DOHH2 (cell line): ENCODE results near the gene TTC8.

Experiments used
- H3F3A ChIP-seq: fragments of 200-600 bp; sonication (generic), shearing (Covaris generic); 2 replicates; pipeline ENCODE4 v1.6.0; 2016; ENCODE audit warnings: antibody characterized with exemption, mild to moderate bottlenecking; ENCODE audit not compliant: control insufficient read depth, insufficient read depth
- H3K27ac ChIP-seq: fragments of 200-600 bp; sonication (generic); 2 replicates; pipeline ENCODE4 v1.5.1; 2014; ENCODE audit warnings: low read depth, mild to moderate bottlenecking, low read length, moderate library complexity
- H3K27me3 ChIP-seq: fragments of 200-600 bp; sonication (generic); 2 replicates; pipeline ENCODE4 v1.6.1; 2014; ENCODE audit warnings: mild to moderate bottlenecking, low read length, mixed read lengths; ENCODE audit not compliant: control insufficient read depth
- H3K36me3 ChIP-seq: fragments of 200-600 bp; sonication (generic); 2 replicates; pipeline ENCODE4 v1.6.1; 2014; ENCODE audit warnings: mild to moderate bottlenecking, low read length, moderate library complexity, mixed read lengths; ENCODE audit not compliant: control insufficient read depth
- H3K4me1 ChIP-seq: fragments of 200-600 bp; sonication (generic); 2 replicates; pipeline ENCODE4 v1.6.1; 2014; ENCODE audit warnings: mild to moderate bottlenecking, low read length, mixed read lengths; ENCODE audit not compliant: control insufficient read depth
- H3K4me2 ChIP-seq: fragments of 200-600 bp; sonication (generic); 2 replicates; pipeline ENCODE4 v1.6.0; 2014; ENCODE audit warnings: mild to moderate bottlenecking, low read length, moderate library complexity
- H3K4me3 ChIP-seq: fragments of 200-600 bp; sonication (generic); 2 replicates; pipeline ENCODE4 v1.5.1; 2014; ENCODE audit warnings: mild to moderate bottlenecking, low read length, mixed read lengths
- H3K79me2 ChIP-seq: fragments of 200-600 bp; sonication (generic); 2 replicates; pipeline ENCODE4 v1.6.1; 2014; ENCODE audit warnings: mild to moderate bottlenecking, low read length, mixed read lengths; ENCODE audit not compliant: control insufficient read depth
- H3K9me2 ChIP-seq: fragments of 200-600 bp; sonication (generic); replicated peaks from 2 replicates; pipeline ENCODE4 v1.6.1; 2014; ENCODE audit warnings: mild to moderate bottlenecking, low read length, mixed read lengths; ENCODE audit not compliant: control insufficient read depth
- H3K9me3 ChIP-seq: fragments of 200-600 bp; sonication (generic); 2 replicates; pipeline ENCODE4 v1.6.1; 2014; ENCODE audit warnings: antibody characterized with exemption, low read length, mixed read lengths; ENCODE audit not compliant: control insufficient read depth, insufficient read depth
- H4K20me1 ChIP-seq: fragments of 200-600 bp; sonication (generic); 2 replicates; pipeline ENCODE4 v1.6.0; 2014; ENCODE audit warnings: low read depth, mild to moderate bottlenecking, antibody characterized with exemption, low read length, moderate library complexity; ENCODE audit not compliant: control insufficient read depth, insufficient read depth
- EZH2phosphoT487 ChIP-seq: fragments of 200-600 bp; sonication (generic); IDR thresholded peaks from 2 replicates; pipeline ENCODE4 v1.6.1; 2017; ENCODE audit warnings: borderline replicate concordance, mild to moderate bottlenecking, antibody characterized with exemption, low read length, moderate library complexity, mixed read lengths
- TF ChIP-seq, protein P1 (sequence below): fragments of 200-600 bp; sonication (generic); IDR thresholded peaks from one replicate; pipeline ENCODE4 v1.5.1; 2014; ENCODE audit warnings: antibody characterized with exemption, mild to moderate bottlenecking, low read depth, low read length; ENCODE audit not compliant: poor library complexity, severe bottlenecking

The TTC8 gene

DNA sequence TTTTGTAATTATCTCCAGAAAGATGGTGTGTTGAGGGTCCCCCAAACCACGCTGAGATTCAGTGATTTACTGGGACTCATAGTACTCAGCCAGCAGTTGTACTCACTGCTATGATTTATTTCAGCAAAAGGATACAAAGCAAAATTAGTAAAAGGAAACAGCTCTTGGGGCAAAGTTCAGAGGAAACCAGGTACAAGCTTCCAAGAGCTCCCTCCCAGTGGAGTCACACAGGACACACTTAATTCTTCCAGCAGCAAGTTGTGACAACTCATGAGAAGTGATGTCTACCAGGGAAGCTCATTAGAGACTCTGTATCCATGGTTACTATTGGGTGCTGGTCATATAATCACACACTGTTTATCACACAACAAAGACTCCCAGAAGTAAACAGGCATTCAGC is 38.7 kb downstream of the TTC8 start:
- Histone ChIP-seq H3K9me2 (no peaks in the 10 kb centered on the region), H3K79me2 (no peaks in the 10 kb centered on the region), H3K27ac (no peak overlapping the region)

DNA sequence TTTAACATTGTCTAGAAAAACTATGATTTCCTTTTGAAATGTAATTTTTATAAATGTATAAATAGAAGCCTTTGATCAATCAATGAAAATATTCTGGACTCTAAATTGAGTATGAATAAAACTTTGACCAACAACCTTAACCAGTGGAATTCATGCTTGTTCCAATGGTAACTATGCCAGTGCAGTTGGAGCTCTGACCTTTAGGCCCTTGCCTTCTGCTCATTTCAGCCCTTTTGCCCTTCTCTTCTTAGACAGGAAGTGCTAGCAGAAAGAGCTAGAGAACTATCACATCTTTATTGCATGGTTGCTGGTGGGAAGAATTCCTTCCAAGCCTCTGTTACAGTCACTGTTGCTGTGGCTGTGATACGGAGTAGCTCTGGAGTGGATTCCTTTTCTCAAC is 39.7 kb downstream of the TTC8 start:
- Histone ChIP-seq H3K36me3 (no peaks in the 10 kb centered on the region), H3F3A (no peaks in the 10 kb centered on the region), H3K79me2 (no peaks in the 10 kb centered on the region), H3K27me3 (no peaks in the 10 kb centered on the region), H3K27ac (no peak overlapping the region), H4K20me1 (no peaks in the 10 kb centered on the region), H3K9me3 (no peaks in the 10 kb centered on the region), H3K4me3 (no peak overlapping the region), H3K4me1 (peaks cover 4% of the 10 kb centered on the region; the same call in 1 of the 2 replicates), H3K4me2 (no peak overlapping the region), H3K9me2 (no peaks in the 10 kb centered on the region)
- TF ChIP-seq EZH2phosphoT487, result no peak
- TF ChIP-seq, protein P1, sequence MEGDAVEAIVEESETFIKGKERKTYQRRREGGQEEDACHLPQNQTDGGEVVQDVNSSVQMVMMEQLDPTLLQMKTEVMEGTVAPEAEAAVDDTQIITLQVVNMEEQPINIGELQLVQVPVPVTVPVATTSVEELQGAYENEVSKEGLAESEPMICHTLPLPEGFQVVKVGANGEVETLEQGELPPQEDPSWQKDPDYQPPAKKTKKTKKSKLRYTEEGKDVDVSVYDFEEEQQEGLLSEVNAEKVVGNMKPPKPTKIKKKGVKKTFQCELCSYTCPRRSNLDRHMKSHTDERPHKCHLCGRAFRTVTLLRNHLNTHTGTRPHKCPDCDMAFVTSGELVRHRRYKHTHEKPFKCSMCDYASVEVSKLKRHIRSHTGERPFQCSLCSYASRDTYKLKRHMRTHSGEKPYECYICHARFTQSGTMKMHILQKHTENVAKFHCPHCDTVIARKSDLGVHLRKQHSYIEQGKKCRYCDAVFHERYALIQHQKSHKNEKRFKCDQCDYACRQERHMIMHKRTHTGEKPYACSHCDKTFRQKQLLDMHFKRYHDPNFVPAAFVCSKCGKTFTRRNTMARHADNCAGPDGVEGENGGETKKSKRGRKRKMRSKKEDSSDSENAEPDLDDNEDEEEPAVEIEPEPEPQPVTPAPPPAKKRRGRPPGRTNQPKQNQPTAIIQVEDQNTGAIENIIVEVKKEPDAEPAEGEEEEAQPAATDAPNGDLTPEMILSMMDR, result no peak

More for the DNA sequence above, 38.7 kb downstream of the TTC8 start:
- Histone ChIP-seq H3F3A (no peaks in the 10 kb centered on the region), H4K20me1 (no peaks in the 10 kb centered on the region), H3K4me1 (peaks cover 4% of the 10 kb centered on the region; the same call in 1 of the 2 replicates), H3K36me3 (no peaks in the 10 kb centered on the region), H3K4me3 (no peak overlapping the region), H3K4me2 (no peak overlapping the region), H3K27me3 (no peaks in the 10 kb centered on the region), H3K9me3 (no peaks in the 10 kb centered on the region)
- TF ChIP-seq, protein P1, result no peak
- no peak for TF ChIP-seq EZH2phosphoT487

DNA sequence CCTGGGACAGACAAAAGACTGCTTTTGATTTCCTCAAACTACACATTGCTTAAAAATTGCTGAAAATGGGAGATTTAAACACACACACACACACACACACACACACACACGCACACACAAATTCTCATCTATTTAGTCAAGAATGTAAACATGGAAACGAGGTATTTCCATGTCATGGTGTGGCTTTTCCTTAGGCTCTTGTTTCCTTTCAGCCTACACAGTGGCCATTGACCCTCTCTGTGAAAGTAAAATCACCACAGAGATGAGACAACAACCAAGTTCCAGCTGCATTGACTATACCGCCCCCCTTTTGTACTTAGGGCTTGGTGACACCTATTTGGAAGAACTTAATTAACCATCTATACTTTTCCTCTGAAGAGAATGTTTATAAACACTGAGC is 41.9 kb downstream of the TTC8 start:
- TF ChIP-seq, protein P1, result no peak
- no peak for TF ChIP-seq EZH2phosphoT487
- Histone ChIP-seq H4K20me1 (no peaks in the 10 kb centered on the region), H3K27ac (no peak overlapping the region), H3K79me2 (no peaks in the 10 kb centered on the region), H3K9me3 (no peaks in the 10 kb centered on the region), H3K4me1 (peaks cover 4% of the 10 kb centered on the region; the same call in 1 of the 2 replicates), H3K9me2 (no peaks in the 10 kb centered on the region), H3F3A (no peaks in the 10 kb centered on the region), H3K4me2 (no peak overlapping the region), H3K4me3 (no peak overlapping the region), H3K36me3 (no peaks in the 10 kb centered on the region), H3K27me3 (no peaks in the 10 kb centered on the region)
